Neural cell (in vitro differentiated cells): ENCODE measurements around the gene GMDS. TPM values are rescaled to one million over a fixed set of nuclear protein-coding genes. Genes with fewer than 3 reads are reported as not detected.

ENCODE experiments used
- H2AFZ ChIP-seq: fragments of 200-600, 300-800 bp; sonication (generic), shearing (Covaris generic); 2 replicates; pipeline ENCODE4 v1.6.0; 2014; ENCODE audit warnings: low read depth, mild to moderate bottlenecking, antibody characterized with exemption, low read length, moderate library complexity
- H3F3A ChIP-seq: fragments of 200-600 bp; shearing (Covaris generic); 2 replicates; pipeline ENCODE4 v1.6.1; 2016; ENCODE audit warnings: mild to moderate bottlenecking, moderate library complexity, mixed read lengths, antibody characterized with exemption, low read length; ENCODE audit not compliant: insufficient read depth, poor library complexity, severe bottlenecking
- H3K27ac ChIP-seq: fragments of 200-600, 300-800 bp; sonication (generic), shearing (Covaris generic); 2 replicates; pipeline ENCODE4 v1.5.1; 2014; ENCODE audit warnings: mild to moderate bottlenecking, low read length, moderate library complexity
- H3K27me3 ChIP-seq: fragments of 300-800, 200-600 bp; sonication (generic), shearing (Covaris generic); 2 replicates; pipeline ENCODE4 v1.6.0; 2014; ENCODE audit warnings: mild to moderate bottlenecking, low read depth, low read length, moderate library complexity; ENCODE audit not compliant: insufficient read depth
- H3K36me3 ChIP-seq: fragments of 300-800, 200-600 bp; sonication (generic), shearing (Covaris generic); 2 replicates; pipeline ENCODE4 v1.5.1; 2014; ENCODE audit warnings: mild to moderate bottlenecking, antibody characterized with exemption, low read length, moderate library complexity; ENCODE audit not compliant: insufficient read depth
- H3K4me2 ChIP-seq: fragments of 300-800, 200-600 bp; sonication (generic), shearing (Covaris generic); 2 replicates; pipeline ENCODE4 v1.6.0; 2014; ENCODE audit warnings: mild to moderate bottlenecking, low read length
- H3K4me3 ChIP-seq: fragments of 300-800, 200-600 bp; sonication (generic), shearing (Covaris generic); 2 replicates; pipeline ENCODE4 v1.5.1; 2014; ENCODE audit warnings: mild to moderate bottlenecking, low read length, moderate library complexity
- H3K79me2 ChIP-seq: fragments of 200-600 bp; shearing (Covaris generic); replicated peaks from 2 replicates; pipeline ENCODE4 v1.6.0; 2014; ENCODE audit warnings: mild to moderate bottlenecking, low read length, moderate library complexity; ENCODE audit not compliant: insufficient read depth
- H3K9ac ChIP-seq: fragments of 300-800, 200-600 bp; sonication (generic), shearing (Covaris generic); 2 replicates; pipeline ENCODE4 v1.6.1; 2016; ENCODE audit warnings: mild to moderate bottlenecking, low read length, mixed read lengths
- H3K9me2 ChIP-seq: fragments of 200-600 bp; shearing (Covaris generic); 2 replicates; pipeline ENCODE4 v1.6.1; 2016; ENCODE audit warnings: mild to moderate bottlenecking, low read length, mixed read lengths; ENCODE audit not compliant: insufficient read depth
- H3K9me3 ChIP-seq: fragments of 200-600, 300-800 bp; sonication (generic), shearing (Covaris generic); 2 replicates; pipeline ENCODE4 v1.6.1; 2016; ENCODE audit warnings: mild to moderate bottlenecking, mixed run types, low read length, moderate library complexity, mixed read lengths
- H4K20me1 ChIP-seq: fragments of 200-600 bp; shearing (Covaris generic); 2 replicates; pipeline ENCODE4 v1.6.1; 2016; ENCODE audit warnings: mild to moderate bottlenecking, mixed run types; ENCODE audit not compliant: insufficient read depth
- EP300 ChIP-seq: fragments of 450-650 bp; conservative IDR thresholded peaks from 2 replicates; pipeline ENCODE4 v1.6.1; 2014; ENCODE audit warnings: antibody characterized with exemption, mild to moderate bottlenecking, moderate library complexity; ENCODE audit not compliant: poor library complexity, severe bottlenecking
- EZH2 ChIP-seq: fragments of 200-600, 300-800 bp; shearing (Covaris generic), sonication (generic); IDR thresholded peaks from 2 replicates; pipeline ENCODE4 v1.6.1; 2014; ENCODE audit warnings: antibody characterized with exemption, low read length, borderline replicate concordance, mild to moderate bottlenecking; ENCODE audit not compliant: insufficient read depth, poor library complexity, severe bottlenecking
- MXI1 ChIP-seq: fragments of 450-650 bp; conservative IDR thresholded peaks from 2 replicates; pipeline ENCODE4 v1.6.1; 2014; ENCODE audit warnings: antibody characterized with exemption, mild to moderate bottlenecking; ENCODE audit not compliant: poor library complexity, severe bottlenecking
- POLR2AphosphoS5 ChIP-seq: IDR thresholded peaks from 2 replicates; pipeline ENCODE4 v1.6.1; 2012
- RAD21 ChIP-seq: fragments of 450-650 bp; conservative IDR thresholded peaks from 2 replicates; pipeline ENCODE4 v1.6.1; 2014; ENCODE audit warnings: antibody characterized with exemption, mild to moderate bottlenecking, moderate library complexity
- REST ChIP-seq: IDR thresholded peaks from 2 replicates; pipeline ENCODE4 v1.6.1; 2012; ENCODE audit warnings: borderline replicate concordance
- SMC3 ChIP-seq: fragments of 450-650 bp; conservative IDR thresholded peaks from 2 replicates; pipeline ENCODE4 v1.6.1; 2014; ENCODE audit warnings: antibody characterized with exemption, mild to moderate bottlenecking, moderate library complexity; ENCODE audit not compliant: poor library complexity
- TAF1 ChIP-seq: IDR thresholded peaks from 2 replicates; pipeline ENCODE4 v1.6.1; 2012; ENCODE audit warnings: low read depth
- polyA plus RNA-seq: library from polyadenylated mRNA; depleted of rRNA; stranded (reverse); fragments of >200 nt; gene quantifications from 2 replicates; pipeline ENCODE4 v1.2.3, GENCODE V29; 2014
- TF ChIP-seq, protein P1 (sequence below): fragments of 450-650 bp; IDR thresholded peaks from 2 replicates; pipeline ENCODE4 v1.5.1; 2014; ENCODE audit warnings: antibody characterized with exemption, mild to moderate bottlenecking, moderate library complexity; ENCODE audit not compliant: poor library complexity, severe bottlenecking

The GMDS gene
- polyA plus RNA-seq, 1 donor from 2014 or later = 11.4 TPM

DNA sequence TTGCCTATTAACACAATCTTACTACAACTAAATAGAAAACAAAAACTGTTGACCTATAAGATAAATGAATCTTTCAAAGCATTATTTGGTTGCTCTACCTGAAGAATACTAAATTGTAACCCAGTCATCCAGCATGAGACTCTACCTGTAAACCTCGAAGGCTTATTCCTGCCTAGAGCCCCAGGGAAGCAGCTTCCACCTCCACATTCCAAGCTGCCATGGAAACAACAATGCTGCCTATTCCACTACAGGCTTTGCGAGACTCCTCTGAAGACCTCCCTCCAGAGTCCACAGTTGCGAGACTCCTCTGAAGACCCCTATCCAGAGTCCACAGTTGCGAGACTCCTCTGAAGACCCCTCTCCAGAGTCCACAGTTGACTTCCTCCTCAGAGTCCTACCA, 15.7 kb downstream of the GMDS start:
- Histone ChIP-seq H3K4me2 (no peak overlapping the region), H3K79me2 (no peaks in the 10 kb centered on the region), H3K9me3 (no peaks in the 10 kb centered on the region), H2AFZ (no peak overlapping the region), H3F3A (no peaks in the 10 kb centered on the region), H3K9ac (no peak overlapping the region), H3K27ac (no peak overlapping the region), H3K36me3 (no peaks in the 10 kb centered on the region), H3K9me2 (no peaks in the 10 kb centered on the region), H4K20me1 (no peaks in the 10 kb centered on the region), H3K4me3 (no peak overlapping the region), H3K27me3 (no peaks in the 10 kb centered on the region)
- no peak for TF ChIP-seq TAF1
- no peak for TF ChIP-seq POLR2AphosphoS5
- no peak for TF ChIP-seq MXI1
- TF ChIP-seq EZH2 = no peak
- TF ChIP-seq RAD21 = no peak
- TF ChIP-seq, protein P1, sequence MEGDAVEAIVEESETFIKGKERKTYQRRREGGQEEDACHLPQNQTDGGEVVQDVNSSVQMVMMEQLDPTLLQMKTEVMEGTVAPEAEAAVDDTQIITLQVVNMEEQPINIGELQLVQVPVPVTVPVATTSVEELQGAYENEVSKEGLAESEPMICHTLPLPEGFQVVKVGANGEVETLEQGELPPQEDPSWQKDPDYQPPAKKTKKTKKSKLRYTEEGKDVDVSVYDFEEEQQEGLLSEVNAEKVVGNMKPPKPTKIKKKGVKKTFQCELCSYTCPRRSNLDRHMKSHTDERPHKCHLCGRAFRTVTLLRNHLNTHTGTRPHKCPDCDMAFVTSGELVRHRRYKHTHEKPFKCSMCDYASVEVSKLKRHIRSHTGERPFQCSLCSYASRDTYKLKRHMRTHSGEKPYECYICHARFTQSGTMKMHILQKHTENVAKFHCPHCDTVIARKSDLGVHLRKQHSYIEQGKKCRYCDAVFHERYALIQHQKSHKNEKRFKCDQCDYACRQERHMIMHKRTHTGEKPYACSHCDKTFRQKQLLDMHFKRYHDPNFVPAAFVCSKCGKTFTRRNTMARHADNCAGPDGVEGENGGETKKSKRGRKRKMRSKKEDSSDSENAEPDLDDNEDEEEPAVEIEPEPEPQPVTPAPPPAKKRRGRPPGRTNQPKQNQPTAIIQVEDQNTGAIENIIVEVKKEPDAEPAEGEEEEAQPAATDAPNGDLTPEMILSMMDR = no peak
- TF ChIP-seq EP300 = no peak
- TF ChIP-seq SMC3 = no peak
- no peak for TF ChIP-seq REST

- Histone ChIP-seq H3K9me2 (no peaks in the 10 kb centered on the region), H3K79me2 (no peaks in the 10 kb centered on the region), H4K20me1 (no peaks in the 10 kb centered on the region), H2AFZ (no peak overlapping the region), H3F3A (no peaks in the 10 kb centered on the region), H3K27ac (no peak overlapping the region), H3K9ac (no peak overlapping the region), H3K4me2 (no peak overlapping the region), H3K36me3 (no peaks in the 10 kb centered on the region), H3K27me3 (no peaks in the 10 kb centered on the region), H3K4me3 (no peak overlapping the region), H3K9me3 (no peaks in the 10 kb centered on the region)
- no peak for TF ChIP-seq EP300
- TF ChIP-seq SMC3 = no peak
- no peak for TF ChIP-seq MXI1
- TF ChIP-seq REST = no peak
- TF ChIP-seq EZH2 = no peak
- TF ChIP-seq RAD21 = no peak
- TF ChIP-seq TAF1 = no peak
- TF ChIP-seq, protein P1 = no peak
Measured at GRCh38 chr6:2229039-2229438, 16.4 kb downstream of the GMDS start.
